Psoas muscle (tissue), 8 donors: Measurements from ENCODE around the gene PGP. TPM values are rescaled to one million over a fixed set of nuclear protein-coding genes. Genes with fewer than 3 reads are reported as not detected.
A peak's percentile ranks its signal among the peaks of the same experiment; 100 is the strongest.

Experiments
- ATAC-seq, 4 donors: fragments of 200-7000 bp; cut with Tn5 transposase; one replicate each; pipeline ENCODE4 v1.9.1; 2020; ENCODE audit warnings: moderate library complexity in 3 of 4, mild to moderate bottlenecking in 2 of 4
- DNase-seq, 2 donors: peaks; one replicate each; pipeline ENCODE4 v3.0.0-alpha.2; 2020
- H3K27ac ChIP-seq: fragments of 200-600 bp; one replicate; pipeline ENCODE4 v1.8.0; 2022
- H3K27me3 ChIP-seq, 3 donors: fragments of 200-600 bp in 1 of 3; one replicate each; pipeline versions ENCODE4 v1.6.1 to v1.8.0; 2013 to 2022; ENCODE audit warnings: low read length in 2 of 3, mild to moderate bottlenecking in 2 of 3, moderate library complexity in 1 of 3; ENCODE audit not compliant: insufficient read depth in 3 of 3
- H3K36me3 ChIP-seq, 2 donors: fragments of 200-600 bp in 1 of 2; one replicate each; pipeline versions ENCODE4 v1.6.1 to v1.8.0; 2013 to 2022; ENCODE audit warnings: low read depth in 1 of 2, mild to moderate bottlenecking in 1 of 2, moderate library complexity in 1 of 2; ENCODE audit not compliant: insufficient read depth in 1 of 2
- H3K4me1 ChIP-seq: fragments of 200-600 bp; one replicate; pipeline ENCODE4 v1.8.0; 2022
- H3K4me3 ChIP-seq: fragments of 200-600 bp; one replicate; pipeline ENCODE4 v1.8.0; 2022; ENCODE audit warnings: mild to moderate bottlenecking
- H3K9me3 ChIP-seq: fragments of 200-600 bp; one replicate; pipeline ENCODE4 v1.8.0; 2022
- WGBS, 3 donors: extraction: QIAGEN DNeasy Blood & Tissue Kit; methylation state at CpG; one replicate each; pipeline versions ENCODE4 v1.1.6 to v1.1.7; 2013; 5-methylcytosine and 5-hydroxymethylcytosine counted together
- intact Hi-C, 2 donors: fragments of 100-400 bp; cut with DNase I; formaldehyde crosslinking; loops; one replicate each; pipeline versions ENCODE4 v1.11.0 to v1.14.2; 2022
- polyA plus RNA-seq, 3 donors: library from polyadenylated mRNA; stranded (reverse); fragments of 200-250 nt; gene quantifications; one replicate each; pipeline ENCODE4 v1.2.3, GENCODE V29; 2013
- total RNA-seq, 4 donors: library from RNA; stranded (reverse); fragmentation: NEBNext Ultra II Directional in 2 of 4; extraction: Animal tissue kit (Norgen Biotek cat#: 25700) in 2 of 4; gene quantifications; one replicate each; pipeline versions ENCODE4 v1.2.1 to v1.2.4, GENCODE V29; 2021 to 2023
- TF ChIP-seq, protein P1 (sequence below): fragments of 200-600 bp; IDR thresholded peaks from one replicate; pipeline ENCODE4 v1.8.0; 2022; ENCODE audit warnings: antibody characterized with exemption
- donor health status: healthy with polysubstance abuse.
- donor health status: DM: no; HTN: no; CAD: no; lungs with moderate emphysema.
- donor health status: Bipolar disorder and iron deficiency.
- donor health status: healthy.
- donor health status: DM: yes; HTN: yes; CAD: no.
- donor health status: DM: no; HTN: no; CAD: no.
- donor health status: DM: no; HTN: no; CAD: no.
- donor health status: DM: yes; HTN: yes; CAD: no.

PGP gene
- total and polyA plus RNA-seq, 7 donors, result 20.9 to 35.9 (median 27.4) TPM

GRCh38 chr16:2235695-2236336, 21.2 kb upstream of the PGP start:
- Histone ChIP-seq H3K36me3 (peaks cover 3 to 67% of the 10 kb centered on the region in 2 donors), H3K4me1 (peaks cover 9% of the 10 kb centered on the region), H3K9me3 (no peaks in the 10 kb centered on the region), H3K4me3 (no peak overlapping the region), H3K27ac (no peak overlapping the region), H3K27me3 (peaks cover 0 to 13% (median 4%) of the 10 kb centered on the region in 3 donors)
- 56 to 69% (median 56%) methylated on average over 18 to 19 of the region's 19 CpGs for WGBS, 3 donors
- ATAC-seq, result peak in 1 of 4 donors; percentile 6
- no peak for DNase-seq
- intact Hi-C loops, result no loop called here
- TF ChIP-seq, protein P1, sequence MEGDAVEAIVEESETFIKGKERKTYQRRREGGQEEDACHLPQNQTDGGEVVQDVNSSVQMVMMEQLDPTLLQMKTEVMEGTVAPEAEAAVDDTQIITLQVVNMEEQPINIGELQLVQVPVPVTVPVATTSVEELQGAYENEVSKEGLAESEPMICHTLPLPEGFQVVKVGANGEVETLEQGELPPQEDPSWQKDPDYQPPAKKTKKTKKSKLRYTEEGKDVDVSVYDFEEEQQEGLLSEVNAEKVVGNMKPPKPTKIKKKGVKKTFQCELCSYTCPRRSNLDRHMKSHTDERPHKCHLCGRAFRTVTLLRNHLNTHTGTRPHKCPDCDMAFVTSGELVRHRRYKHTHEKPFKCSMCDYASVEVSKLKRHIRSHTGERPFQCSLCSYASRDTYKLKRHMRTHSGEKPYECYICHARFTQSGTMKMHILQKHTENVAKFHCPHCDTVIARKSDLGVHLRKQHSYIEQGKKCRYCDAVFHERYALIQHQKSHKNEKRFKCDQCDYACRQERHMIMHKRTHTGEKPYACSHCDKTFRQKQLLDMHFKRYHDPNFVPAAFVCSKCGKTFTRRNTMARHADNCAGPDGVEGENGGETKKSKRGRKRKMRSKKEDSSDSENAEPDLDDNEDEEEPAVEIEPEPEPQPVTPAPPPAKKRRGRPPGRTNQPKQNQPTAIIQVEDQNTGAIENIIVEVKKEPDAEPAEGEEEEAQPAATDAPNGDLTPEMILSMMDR, result no peak

DNA sequence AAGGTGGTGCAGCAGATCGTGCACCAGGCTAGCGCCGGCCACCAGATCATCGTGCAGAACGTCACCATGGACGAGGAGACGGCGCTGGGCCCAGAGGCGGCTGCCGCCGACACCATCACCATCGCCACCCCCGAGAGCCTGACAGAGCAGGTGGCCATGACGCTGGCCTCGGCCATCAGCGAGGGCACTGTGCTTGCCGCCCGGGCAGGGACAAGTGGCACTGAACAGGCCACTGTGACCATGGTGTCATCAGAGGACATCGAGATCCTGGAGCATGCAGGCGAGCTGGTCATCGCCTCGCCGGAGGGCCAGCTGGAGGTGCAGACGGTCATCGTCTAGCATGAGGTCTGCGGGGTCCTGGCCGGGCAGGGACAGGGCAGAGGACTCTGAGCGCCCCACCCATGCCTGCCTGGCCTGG, 20.6 kb upstream of the PGP start:
- TF ChIP-seq, protein P1, result no peak
- no peak overlapping the region for H3K4me3 ChIP-seq
- H3K9me3 ChIP-seq, result no peaks in the 10 kb centered on the region
- H3K36me3 ChIP-seq, result peaks cover 3 to 67% of the 10 kb centered on the region in 2 donors
- H3K4me1 ChIP-seq, result peaks cover 9% of the 10 kb centered on the region
- H3K27ac ChIP-seq, result no peak overlapping the region
- ATAC-seq, result no peak
- WGBS, 3 donors, result 87 to 90% (median 89%) methylated on average over 22 to 28 of the region's 28 CpGs
- H3K27me3 ChIP-seq, result peaks cover 0 to 13% (median 4%) of the 10 kb centered on the region in 3 donors
- no peak for DNase-seq
- intact Hi-C loops, result no loop called here

- 90 to 93% (median 93%) methylated on average over 17 to 18 of the region's 18 CpGs for WGBS, 3 donors
- intact Hi-C loops, result no loop called here
- Histone ChIP-seq H3K4me1 (peaks cover 9% of the 10 kb centered on the region), H3K9me3 (no peaks in the 10 kb centered on the region), H3K36me3 (peaks cover 3 to 67% of the 10 kb centered on the region in 2 donors), H3K4me3 (no peak overlapping the region), H3K27me3 (peaks cover 0 to 13% (median 4%) of the 10 kb centered on the region in 3 donors), H3K27ac (no peak overlapping the region)
- DNase-seq, result no peak
- no peak for ATAC-seq
- TF ChIP-seq, protein P1, result no peak
Observed at GRCh38 chr16:2234813-2235170, 20.2 kb upstream of the PGP start.

GRCh38 chr16:2233872-2234812, 19.5 kb upstream of the PGP start:
- 93 to 96% (median 94%) methylated on average over 41 to 51 of the region's 51 CpGs for WGBS, 3 donors
- Histone ChIP-seq H3K4me3 (no peak overlapping the region), H3K4me1 (peaks cover 9% of the 10 kb centered on the region), H3K36me3 (peaks cover 3 to 67% of the 10 kb centered on the region in 2 donors), H3K27ac (no peak overlapping the region), H3K9me3 (no peaks in the 10 kb centered on the region), H3K27me3 (peaks cover 0 to 13% (median 4%) of the 10 kb centered on the region in 3 donors)
- TF ChIP-seq, protein P1, result no peak
- DNase-seq, result no peak
- ATAC-seq, result no peak
- intact Hi-C loops, result no loop called here
